Stimulated activated CD8-positive, alpha-beta memory T cell treated with anti-CD3 and anti-CD28 coated beads, Interleukin-15, amount 100 ng/mL, for 24 hours (primary cell): ENCODE data around the gene THBS2.

ENCODE experiments used
- DNase-seq: peaks from one replicate; pipeline ENCODE4 v3.0.0-alpha.2; 2020; ENCODE audit warnings: low read depth

The THBS2 gene

DNA sequence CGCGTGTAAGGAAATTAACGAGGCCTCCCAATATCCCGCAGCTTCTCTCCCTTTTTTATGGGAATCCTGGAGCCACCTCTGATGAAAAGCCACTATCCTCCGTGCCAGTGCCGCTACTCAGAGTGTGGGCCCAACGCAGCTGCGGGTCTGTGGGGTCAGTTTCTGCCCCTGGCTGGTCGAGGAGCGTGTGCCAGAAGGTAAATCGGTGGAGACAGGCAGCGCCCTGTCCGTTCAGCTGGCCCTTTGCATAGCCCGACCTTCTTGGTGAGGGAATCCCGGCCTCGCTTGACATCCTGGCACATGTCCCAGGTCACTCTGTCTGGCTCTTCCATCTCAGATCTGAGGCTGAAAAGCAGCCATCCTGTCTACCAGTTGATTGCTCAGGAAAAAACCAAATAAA lies 4.6 kb downstream of the THBS2 start:
- no peak for DNase-seq

DNA sequence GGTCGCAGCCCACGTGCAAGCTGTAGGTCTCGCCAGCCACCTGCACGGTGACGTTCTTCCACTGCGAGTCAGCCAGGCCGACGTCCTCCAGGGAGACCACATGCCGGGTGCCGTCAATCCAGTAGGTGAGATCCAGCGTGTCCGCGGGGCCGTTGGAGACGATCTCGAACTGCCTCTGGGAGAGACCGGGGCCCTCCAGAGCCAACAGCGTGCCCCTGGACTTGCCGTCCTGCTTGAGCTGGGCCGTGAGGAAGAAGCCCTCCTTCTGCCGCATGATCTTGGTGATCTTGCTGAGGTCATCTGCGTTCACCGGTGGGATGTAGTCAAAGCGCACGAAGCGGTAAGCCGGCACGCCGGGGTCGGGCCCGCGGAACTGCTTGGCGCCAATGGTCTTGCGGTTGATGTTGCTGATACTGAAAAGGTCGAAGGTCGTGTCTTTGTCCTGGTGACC lies 5.1 kb downstream of the THBS2 start:
- DNase-seq = no peak

DNA sequence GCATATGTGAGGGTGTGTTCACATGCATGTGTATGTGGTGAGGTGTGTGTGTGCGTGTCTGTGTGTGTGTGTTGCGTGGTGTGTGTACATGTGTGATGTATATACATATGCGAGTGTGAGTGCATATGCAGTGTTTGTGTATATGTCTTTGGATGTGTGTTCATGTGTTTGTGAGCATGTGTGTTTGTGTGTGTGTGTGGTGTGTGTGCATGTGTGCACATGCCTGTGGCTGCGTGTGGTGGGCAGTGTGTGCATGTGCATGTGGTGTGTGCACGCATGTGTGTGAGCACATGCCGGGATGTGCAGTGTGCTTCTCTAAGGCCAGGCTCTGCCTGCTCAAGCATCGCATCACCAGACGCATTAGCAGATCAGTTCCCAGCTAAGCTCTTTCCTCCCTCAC lies 5.7 kb downstream of the THBS2 start:
- DNase-seq = no peak

- no peak for DNase-seq
Observed at GRCh38 chr6:169247419-169247818, 6.2 kb downstream of the THBS2 start.

DNA sequence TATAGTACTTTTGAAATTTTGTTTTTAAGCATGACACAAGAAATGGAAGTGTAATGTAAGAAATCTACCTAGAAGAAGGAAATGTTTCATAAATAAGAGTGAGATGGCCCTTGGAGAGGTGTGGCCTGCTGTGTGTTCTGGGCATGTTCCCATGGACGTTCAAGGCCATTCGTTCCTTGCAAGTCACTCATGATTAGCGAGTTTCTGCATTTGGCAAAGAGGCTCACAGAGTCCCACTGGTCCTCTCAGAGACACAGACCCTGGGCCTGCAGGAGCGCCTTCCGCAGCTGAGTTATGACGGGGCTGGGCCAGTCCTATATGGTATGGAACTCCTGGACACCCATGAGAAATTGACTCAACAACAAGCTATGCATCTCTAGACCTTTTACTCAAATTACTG lies 7.2 kb downstream of the THBS2 start:
- no peak for DNase-seq

DNA sequence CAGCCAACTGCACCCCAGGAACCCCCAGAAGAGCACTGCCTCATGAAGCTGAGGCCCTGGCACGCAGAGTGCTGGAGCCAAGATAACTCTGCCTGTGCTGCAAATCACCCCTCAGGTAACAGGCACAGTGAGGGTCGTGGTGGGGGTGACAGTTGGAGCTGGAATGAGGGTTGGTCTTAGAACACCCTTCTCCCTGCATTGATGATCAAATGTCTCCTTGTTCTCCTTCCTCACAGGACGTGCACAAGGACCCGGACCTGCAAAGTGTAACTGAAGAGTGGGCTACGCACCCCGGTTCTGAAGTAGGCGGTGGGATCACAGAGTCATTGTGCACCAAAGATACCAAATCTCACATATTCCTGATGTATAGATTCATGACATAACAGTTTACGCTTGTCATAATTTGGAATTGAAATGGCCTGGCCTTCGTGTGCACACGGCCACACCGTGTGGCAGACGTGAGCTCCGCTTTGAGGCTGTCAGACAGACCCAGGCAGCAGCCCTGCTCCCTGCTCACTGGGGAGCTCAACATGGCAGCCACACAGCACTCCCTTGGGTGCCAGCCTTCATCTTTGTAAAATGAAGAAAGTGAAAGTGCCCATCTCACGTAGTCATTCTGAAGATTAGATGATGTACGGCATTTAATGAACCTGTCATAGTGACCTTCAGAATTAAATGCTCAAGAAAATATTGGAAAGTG lies 8.8 kb downstream of the THBS2 start:
- no peak for DNase-seq

- DNase-seq = no peak
Observed at GRCh38 chr6:169243661-169244060, 10.0 kb downstream of the THBS2 start.

DNA sequence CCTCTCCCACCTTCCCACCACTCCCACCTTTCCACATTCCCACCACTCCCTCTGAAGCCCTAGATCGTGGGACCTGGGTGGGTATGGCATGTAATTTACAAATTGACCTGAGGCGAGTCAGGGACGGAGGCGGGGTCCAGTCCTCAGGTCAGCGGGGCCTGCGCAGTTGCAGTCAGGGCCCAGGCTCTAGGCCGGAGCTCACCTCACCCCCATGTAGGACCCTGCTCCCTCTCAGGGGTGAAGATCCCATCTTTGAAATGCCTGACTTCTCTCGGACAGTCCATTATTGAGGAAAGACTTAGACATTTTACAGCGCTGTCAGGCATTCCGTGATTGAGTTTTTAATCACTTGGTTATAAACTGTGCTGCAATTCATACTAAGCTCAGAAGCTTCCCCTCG lies 10.5 kb downstream of the THBS2 start:
- no peak for DNase-seq

GRCh38 chr6:169241688-169242350 lies 11.8 kb downstream of the THBS2 start:
- no peak for DNase-seq

DNA sequence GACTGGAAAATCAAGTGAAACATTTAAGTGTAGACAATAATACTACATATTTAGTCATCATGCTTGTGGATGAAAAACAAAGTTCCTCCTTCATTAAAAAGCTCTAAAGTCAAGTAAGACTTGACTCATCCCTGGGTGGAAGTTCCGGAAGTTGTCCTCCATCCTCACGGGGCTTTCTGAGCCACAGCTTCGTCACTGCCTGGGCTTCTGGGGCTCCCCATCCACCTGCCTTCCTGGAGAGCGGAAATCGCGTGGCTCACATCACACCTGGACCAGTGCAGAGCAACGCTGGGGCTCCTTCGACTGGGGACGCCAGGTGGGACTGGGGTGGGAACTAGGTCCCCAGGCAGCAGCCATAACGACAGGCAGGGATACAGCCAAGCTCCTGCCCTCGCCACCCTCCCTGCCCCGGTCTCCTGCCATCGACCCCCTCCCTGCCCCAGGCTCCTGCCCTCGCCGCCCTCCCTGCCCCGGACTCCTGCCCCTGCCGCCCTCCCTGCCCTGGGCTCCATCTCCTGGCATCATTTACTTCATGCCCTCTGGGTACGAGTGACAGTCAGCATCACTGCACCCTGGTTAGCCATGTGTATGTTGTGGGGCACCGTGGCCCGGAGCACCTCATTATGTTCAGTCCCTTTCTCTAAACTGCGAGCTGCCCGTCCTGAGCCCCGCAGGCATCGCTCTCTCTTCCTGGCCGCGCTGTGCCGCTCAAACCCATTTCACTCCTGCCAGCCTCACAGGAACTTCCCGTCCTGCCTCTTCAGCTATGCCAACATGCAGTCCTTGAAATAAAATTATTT lies 12.9 kb downstream of the THBS2 start:
- no peak for DNase-seq

- DNase-seq = no peak
Observed at GRCh38 chr6:169240125-169240524, 13.5 kb downstream of the THBS2 start.

GRCh38 chr6:169239181-169239580 lies 14.5 kb downstream of the THBS2 start:
- DNase-seq = no peak

- DNase-seq = no peak
Observed at GRCh38 chr6:169238766-169239165, 14.9 kb downstream of the THBS2 start.

DNA sequence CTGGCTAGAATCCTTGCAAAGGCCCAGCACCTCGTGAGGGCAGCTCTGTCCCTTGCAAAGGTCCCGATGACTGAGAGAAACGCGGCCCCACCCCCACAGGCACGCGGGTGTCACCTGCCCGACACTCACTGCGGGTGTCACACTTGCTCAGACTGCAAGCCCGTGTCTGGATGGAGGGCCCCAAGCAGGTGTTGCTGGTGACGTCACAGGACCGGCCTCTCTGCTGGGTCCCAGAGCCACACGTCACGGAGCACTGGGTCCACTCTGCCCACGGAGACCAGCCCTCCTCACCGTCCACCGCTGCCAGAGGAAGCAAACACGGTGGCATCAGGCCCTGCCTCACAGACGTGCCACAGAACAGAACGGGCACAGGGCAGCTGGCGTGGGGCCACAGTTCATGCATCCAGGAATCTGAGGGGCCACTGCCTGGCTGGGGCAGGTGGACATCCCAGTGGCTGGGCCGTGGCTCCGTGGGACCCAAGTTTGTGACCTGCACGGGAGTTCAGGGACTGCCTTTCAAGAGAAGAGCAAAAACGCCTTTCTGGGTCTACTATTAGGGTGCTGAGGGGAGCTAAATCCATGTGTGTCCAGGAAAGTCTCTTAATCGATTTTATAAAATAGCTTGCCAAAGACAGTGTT lies 16.0 kb downstream of the THBS2 start:
- no peak for DNase-seq

DNA sequence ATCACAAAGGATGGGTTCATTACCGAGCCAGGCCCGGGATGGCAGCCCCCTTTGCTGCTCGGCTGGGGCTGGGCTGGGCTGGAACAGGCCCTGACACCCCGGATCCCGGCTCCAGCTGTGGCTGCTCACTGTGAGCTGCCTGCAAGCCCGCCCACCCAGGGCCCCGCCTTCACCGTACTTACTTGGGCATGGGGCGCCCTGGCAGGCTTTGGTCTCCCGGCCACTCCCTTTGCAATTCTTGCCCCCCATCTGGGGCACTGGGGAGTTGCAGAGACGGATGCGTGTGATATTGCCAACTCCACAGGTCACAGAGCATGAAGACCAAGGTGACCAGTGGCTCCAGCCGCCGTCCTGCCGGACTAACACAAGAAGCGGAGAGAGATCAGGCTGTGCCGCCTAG lies 16.7 kb downstream of the THBS2 start:
- DNase-seq = no peak

DNA sequence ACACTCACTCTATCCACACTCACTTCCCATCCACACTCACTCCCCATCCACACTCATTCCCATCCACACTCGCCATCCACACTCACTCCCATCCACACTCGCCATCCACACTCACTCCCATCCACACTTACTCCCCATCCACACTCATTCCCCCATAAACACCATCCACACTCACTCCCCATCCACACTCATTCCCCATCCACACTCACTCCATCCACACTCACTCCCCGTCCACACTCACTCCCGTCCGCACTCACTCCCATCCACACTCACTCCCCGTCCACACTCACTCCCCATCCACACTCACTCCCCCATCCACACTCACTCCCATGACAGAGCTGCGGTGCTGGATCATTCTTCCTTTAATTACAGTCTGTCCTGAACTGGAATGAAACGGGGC lies 17.1 kb downstream of the THBS2 start:
- DNase-seq = no peak

GRCh38 chr6:169235286-169235685 lies 18.4 kb downstream of the THBS2 start:
- DNase-seq = no peak

DNA sequence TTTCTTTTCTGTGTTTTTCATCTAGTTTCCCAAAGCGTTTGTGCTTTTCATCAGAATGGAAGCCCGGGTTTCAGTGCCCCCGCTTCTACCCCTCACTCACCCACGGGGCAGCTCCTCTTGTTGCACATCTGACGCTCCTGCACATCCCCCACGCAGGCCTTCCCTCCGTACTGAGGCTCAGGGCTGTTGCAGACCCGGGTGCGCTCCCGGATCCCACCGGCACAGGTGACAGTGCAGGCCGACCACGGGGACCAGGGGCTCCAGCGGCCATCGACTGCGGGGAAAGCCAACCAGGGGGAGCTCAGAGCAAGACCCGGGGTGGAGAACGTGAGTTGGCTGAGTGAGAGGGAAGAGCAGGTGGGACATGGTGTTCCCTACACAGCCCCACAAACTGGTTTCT lies 19.0 kb downstream of the THBS2 start:
- DNase-seq = no peak

DNA sequence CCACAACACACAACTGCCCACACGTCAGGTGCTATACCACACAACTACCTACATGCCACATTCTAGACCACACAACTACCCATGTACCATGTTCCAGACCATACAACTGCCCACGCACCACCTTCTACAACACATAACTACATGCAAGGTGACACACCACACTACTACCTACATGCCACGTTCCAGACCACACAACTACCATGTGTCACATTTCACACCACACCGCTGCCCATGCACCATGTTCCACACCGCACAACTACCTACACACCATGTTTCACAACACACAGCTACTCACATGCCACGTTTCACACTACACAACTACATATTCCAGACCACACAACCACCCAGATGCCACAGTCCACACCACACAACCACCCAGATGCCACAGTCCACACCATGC lies 19.8 kb downstream of the THBS2 start:
- DNase-seq = no peak

DNA sequence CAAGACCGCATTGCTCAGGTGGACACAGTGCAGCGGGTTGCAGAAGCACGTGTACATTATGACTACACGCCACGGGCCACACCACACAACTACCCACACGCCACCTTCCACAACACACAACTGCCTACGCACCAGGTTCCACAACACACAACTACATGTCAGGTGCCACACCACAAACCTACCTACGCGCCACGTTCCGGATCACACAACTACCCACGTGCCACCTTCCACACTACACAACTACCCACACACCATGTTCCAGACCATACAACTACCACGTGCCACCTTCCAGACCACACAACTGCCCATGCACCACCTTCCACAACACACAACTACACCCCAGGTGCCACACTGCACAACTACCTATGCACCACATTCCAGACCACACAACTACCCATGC lies 20.5 kb downstream of the THBS2 start:
- no peak for DNase-seq

GRCh38 chr6:169232507-169232931 lies 21.1 kb downstream of the THBS2 start:
- no peak for DNase-seq

DNA sequence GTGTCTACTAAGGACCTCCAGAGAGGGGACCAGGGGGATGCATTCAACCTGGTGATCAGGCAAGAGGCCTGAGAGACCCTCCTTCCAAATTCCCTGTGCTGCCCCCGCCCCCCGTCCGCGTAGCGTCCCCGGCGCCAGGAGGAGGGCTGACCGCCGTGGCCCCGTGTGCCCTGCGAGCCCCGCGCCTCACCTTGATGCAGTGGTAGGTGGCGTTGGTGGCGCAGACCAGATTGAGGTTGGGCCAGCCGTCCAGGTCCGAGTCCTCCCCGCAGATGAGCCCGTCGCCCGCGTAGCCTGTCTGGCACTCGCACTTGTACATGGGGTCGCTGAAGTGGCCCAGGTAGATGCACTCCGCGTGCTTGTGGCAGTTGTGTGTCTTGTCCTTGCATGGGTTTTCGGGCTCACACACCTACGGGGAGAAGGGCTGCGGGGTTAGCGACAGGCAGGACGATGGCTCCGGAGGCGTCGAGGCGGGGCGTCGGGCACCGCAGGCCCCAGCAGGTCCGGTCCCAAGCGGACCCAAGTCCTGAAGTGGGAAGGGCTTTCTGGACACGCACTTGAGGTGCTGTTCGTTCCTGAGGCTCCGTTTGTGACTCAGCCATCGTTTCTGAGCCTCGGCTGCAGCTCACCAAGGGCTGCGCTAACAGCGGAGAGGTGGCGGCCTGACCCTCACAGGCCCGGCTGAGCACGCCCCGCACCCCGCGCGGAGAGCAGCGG lies 21.7 kb downstream of the THBS2 start:
- DNase-seq = no peak
